H1 (cell line): ENCODE measurements around the gene ENPP1. TPM values are rescaled to one million over a fixed set of nuclear protein-coding genes. Genes with fewer than 3 reads are reported as not detected.

Source experiments
- E2F6 ChIP-seq: IDR thresholded peaks from 2 replicates; pipeline ENCODE4 v1.6.1; 2012; ENCODE audit warnings: inconsistent platforms
- RBBP5 ChIP-seq: IDR thresholded peaks from 2 replicates; pipeline ENCODE4 v1.7.1; 2012; ENCODE audit warnings: low read depth, mild to moderate bottlenecking, inconsistent platforms, low read length, moderate library complexity, borderline replicate concordance
- polyA plus RNA-seq, 7 experiments: library from polyadenylated mRNA; depleted of rRNA in 3 of 7; stranded (reverse) in 5 of 7; unstranded in 2 of 7; fragments of >200 nt in 5 of 7; fragments of 200-250 nt in 2 of 7; gene quantifications; 1 replicate in 5 of 7; 2 replicates in 1 of 7; 4 replicates in 1 of 7; pipeline versions ENCODE4 v1.2.1 to v1.2.3, GENCODE V29; 2011 to 2013; ENCODE audit warnings: missing spikeins in 2 of 7, mixed read lengths in 2 of 7
- total RNA-seq: library from RNA; stranded (reverse); fragmentation: NEBNext Ultra II Directional; extraction: Animal tissue kit (Norgen Biotek cat#: 25700); gene quantifications from 2 replicates; pipeline ENCODE4 v1.2.1, GENCODE V29; 2021

The ENPP1 gene
- total and polyA plus RNA-seq, 2 of the 8 experiments (the other 6 are each of a cell fraction or from before 2014, with no cell fraction given): 10.1 to 39.1 TPM

- TF ChIP-seq RBBP5 (no peak), E2F6 (no peak)
- TF ChIP-seq, all 59 proteins: peak for 0
Measured at GRCh38 chr6:131894493-131895424, 86.9 kb downstream of the ENPP1 start (continued).
